Astrocyte (in vitro differentiated cells and primary cell): ENCODE measurements around the gene CD58. TPM values are rescaled to one million over a fixed set of nuclear protein-coding genes. Genes with fewer than 3 reads are reported as not detected.
A peak's percentile ranks its signal among the peaks of the same experiment; 100 is the strongest.

Experiments
- DNase-seq: peaks from one replicate; pipeline ENCODE4 v3.0.0-alpha.2; 2010; ENCODE audit warnings: low read depth
- FAIRE-seq: peaks from 2 replicates; lab custom pipeline; 2011; peaks lifted over from hg19 to GRCh38; lab: Jason Lieb, UNC
- H2AFZ ChIP-seq: 2 replicates; pipeline ENCODE4 v1.6.0; 2012; ENCODE audit warnings: low read depth, low read length, inconsistent platforms
- H3K27ac ChIP-seq: 2 replicates; pipeline ENCODE4 v1.5.1; 2011; ENCODE audit warnings: low read depth, low read length, inconsistent platforms
- H3K27me3 ChIP-seq: 2 replicates; pipeline ENCODE4 v1.6.0; 2011; ENCODE audit warnings: low read length, inconsistent platforms; ENCODE audit not compliant: insufficient read depth
- H3K36me3 ChIP-seq: 2 replicates; pipeline ENCODE4 v1.5.1; 2011; ENCODE audit warnings: low read length, inconsistent platforms; ENCODE audit not compliant: insufficient read depth
- H3K4me1 ChIP-seq: 2 replicates; pipeline ENCODE4 v1.5.1; 2011; ENCODE audit warnings: low read length, inconsistent platforms; ENCODE audit not compliant: insufficient read depth
- H3K4me2 ChIP-seq: 2 replicates; pipeline ENCODE4 v1.6.0; 2012; ENCODE audit warnings: low read length, inconsistent platforms
- H3K4me3 ChIP-seq: 2 replicates; pipeline ENCODE4 v1.5.1; 2011; ENCODE audit warnings: low read depth, mild to moderate bottlenecking, low read length, inconsistent platforms; ENCODE audit not compliant: insufficient read depth
- H3K79me2 ChIP-seq: 2 replicates; pipeline ENCODE4 v1.6.0; 2012; ENCODE audit warnings: mild to moderate bottlenecking, low read length, inconsistent platforms; ENCODE audit not compliant: insufficient read depth
- H3K9ac ChIP-seq: 2 replicates; pipeline ENCODE4 v1.6.0; 2012; ENCODE audit warnings: mild to moderate bottlenecking, low read length, inconsistent platforms
- H3K9me3 ChIP-seq: 2 replicates; pipeline ENCODE4 v1.5.1; 2012; ENCODE audit warnings: low read depth, mild to moderate bottlenecking, low read length, inconsistent platforms; ENCODE audit not compliant: insufficient read depth
- H4K20me1 ChIP-seq: 2 replicates; pipeline ENCODE4 v1.6.0; 2012; ENCODE audit warnings: low read length, inconsistent platforms; ENCODE audit not compliant: insufficient read depth
- H3K27ac Mint-ChIP-seq: one replicate; pipeline ENCODE4 v1.8.0; 2021; ENCODE audit warnings: mild to moderate bottlenecking, mixed read lengths; ENCODE audit not compliant: unreplicated experiment
- H3K27me3 Mint-ChIP-seq: one replicate; pipeline ENCODE4 v1.8.0; 2021; ENCODE audit warnings: low read depth, mixed read lengths; ENCODE audit not compliant: unreplicated experiment
- H3K36me3 Mint-ChIP-seq: one replicate; pipeline ENCODE4 v1.8.0; 2021; ENCODE audit warnings: low read depth, mixed read lengths; ENCODE audit not compliant: unreplicated experiment
- H3K4me1 Mint-ChIP-seq: one replicate; pipeline ENCODE4 v1.8.0; 2021; ENCODE audit warnings: low read depth, mixed read lengths; ENCODE audit not compliant: unreplicated experiment
- H3K4me3 Mint-ChIP-seq: one replicate; pipeline ENCODE4 v1.8.0; 2021; ENCODE audit warnings: mild to moderate bottlenecking, moderate library complexity, mixed read lengths; ENCODE audit not compliant: unreplicated experiment
- H3K9me3 Mint-ChIP-seq: one replicate; pipeline ENCODE4 v1.8.0; 2021; ENCODE audit warnings: mild to moderate bottlenecking, mixed read lengths; ENCODE audit not compliant: unreplicated experiment
- EZH2 ChIP-seq: IDR thresholded peaks from 2 replicates; pipeline ENCODE4 v1.6.1; 2012; ENCODE audit warnings: mild to moderate bottlenecking, low read length, inconsistent platforms; ENCODE audit not compliant: insufficient read depth
- total RNA-seq: library from RNA; stranded (reverse); gene quantifications from 2 replicates; pipeline ENCODE4 v1.2.1, GENCODE V29; 2021
- TF ChIP-seq, protein P1 (sequence below): IDR thresholded peaks from 2 replicates; pipeline ENCODE4 v1.5.1; 2011; ENCODE audit warnings: low read depth, mild to moderate bottlenecking, inconsistent platforms, low read length, moderate library complexity; ENCODE audit not compliant: insufficient read depth

CD58 gene
- total RNA-seq, 1 donor from 2014 or later: 13.0 TPM

DNA sequence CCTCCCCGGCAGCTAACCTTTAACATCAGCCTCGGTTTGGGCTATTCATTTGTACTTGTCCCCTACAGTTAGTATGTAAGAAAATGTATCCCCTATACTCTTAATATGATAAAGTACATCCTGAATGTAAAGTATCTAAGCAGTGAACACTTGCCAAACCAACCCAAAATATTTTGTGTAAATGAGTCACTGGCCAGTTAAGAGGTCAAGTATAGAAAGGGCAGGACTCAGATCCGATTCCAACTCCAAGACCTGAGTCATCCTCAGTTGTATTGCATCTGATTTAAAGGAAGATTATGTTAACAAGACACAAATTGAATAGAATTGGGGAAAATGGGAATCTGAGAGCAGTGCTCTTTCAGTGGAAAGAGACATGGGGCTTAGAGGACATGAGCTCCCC, 84.4 kb downstream of the CD58 start:
- Mint-ChIP-seq H3K27ac (no peak overlapping the region), H3K4me1 (peaks cover 31% of the 10 kb centered on the region), H3K27me3 (peaks cover 2% of the 10 kb centered on the region), H3K9me3 (peaks cover 6% of the 10 kb centered on the region), H3K36me3 (no peaks in the 10 kb centered on the region), H3K4me3 (no peak overlapping the region)
- no peak overlapping the region for H3K27ac ChIP-seq
- no peaks in the 10 kb centered on the region for H3K9me3 ChIP-seq
- H3K4me3 ChIP-seq: no peak overlapping the region
- no peaks in the 10 kb centered on the region for H3K36me3 ChIP-seq
- H4K20me1 ChIP-seq: no peaks in the 10 kb centered on the region
- H3K9ac ChIP-seq: no peak overlapping the region
- FAIRE-seq: no peak
- TF ChIP-seq, protein P1, sequence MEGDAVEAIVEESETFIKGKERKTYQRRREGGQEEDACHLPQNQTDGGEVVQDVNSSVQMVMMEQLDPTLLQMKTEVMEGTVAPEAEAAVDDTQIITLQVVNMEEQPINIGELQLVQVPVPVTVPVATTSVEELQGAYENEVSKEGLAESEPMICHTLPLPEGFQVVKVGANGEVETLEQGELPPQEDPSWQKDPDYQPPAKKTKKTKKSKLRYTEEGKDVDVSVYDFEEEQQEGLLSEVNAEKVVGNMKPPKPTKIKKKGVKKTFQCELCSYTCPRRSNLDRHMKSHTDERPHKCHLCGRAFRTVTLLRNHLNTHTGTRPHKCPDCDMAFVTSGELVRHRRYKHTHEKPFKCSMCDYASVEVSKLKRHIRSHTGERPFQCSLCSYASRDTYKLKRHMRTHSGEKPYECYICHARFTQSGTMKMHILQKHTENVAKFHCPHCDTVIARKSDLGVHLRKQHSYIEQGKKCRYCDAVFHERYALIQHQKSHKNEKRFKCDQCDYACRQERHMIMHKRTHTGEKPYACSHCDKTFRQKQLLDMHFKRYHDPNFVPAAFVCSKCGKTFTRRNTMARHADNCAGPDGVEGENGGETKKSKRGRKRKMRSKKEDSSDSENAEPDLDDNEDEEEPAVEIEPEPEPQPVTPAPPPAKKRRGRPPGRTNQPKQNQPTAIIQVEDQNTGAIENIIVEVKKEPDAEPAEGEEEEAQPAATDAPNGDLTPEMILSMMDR: no peak
- TF ChIP-seq EZH2: no peak
- H3K27me3 ChIP-seq: peaks cover 3% of the 10 kb centered on the region
- no peak overlapping the region for H2AFZ ChIP-seq
- no peaks in the 10 kb centered on the region for H3K79me2 ChIP-seq
- H3K4me1 ChIP-seq: peaks cover 25% of the 10 kb centered on the region
- DNase-seq: peak; percentile 79
- H3K4me2 ChIP-seq: peak overlapping the region; percentile 36

DNA sequence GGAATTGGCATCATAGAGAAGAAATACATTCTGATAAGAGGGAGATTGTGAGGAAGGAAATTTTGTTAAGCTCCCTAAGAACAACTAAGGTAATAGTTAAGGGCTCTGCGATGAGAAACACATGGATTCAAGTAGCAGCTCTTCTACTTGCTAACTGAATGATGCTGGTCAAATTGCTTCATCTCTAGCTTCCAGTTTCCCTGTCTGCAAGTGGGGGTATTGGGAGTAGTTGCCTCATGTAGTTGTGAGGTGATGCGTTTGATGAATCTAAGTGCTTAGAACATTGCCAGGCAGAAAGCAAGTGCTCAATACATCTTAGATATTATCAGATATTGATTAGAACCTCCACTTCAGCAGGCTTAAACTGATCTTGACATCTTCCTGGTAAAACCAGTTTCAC, 84.8 kb downstream of the CD58 start:
- H3K79me2 ChIP-seq: no peaks in the 10 kb centered on the region
- DNase-seq (no peak), FAIRE-seq (no peak)
- peaks cover 5% of the 10 kb centered on the region for H3K9me3 Mint-ChIP-seq
- no peak overlapping the region for H2AFZ ChIP-seq
- H3K4me1 Mint-ChIP-seq: peaks cover 29% of the 10 kb centered on the region
- no peak overlapping the region for H3K4me3 Mint-ChIP-seq
- no peaks in the 10 kb centered on the region for H3K36me3 ChIP-seq
- peaks cover 3% of the 10 kb centered on the region for H3K27me3 ChIP-seq
- H3K4me2 ChIP-seq: peak overlapping the region; percentile 36
- H3K9me3 ChIP-seq: no peaks in the 10 kb centered on the region
- no peak overlapping the region for H3K9ac ChIP-seq
- H3K4me1 ChIP-seq: peaks cover 25% of the 10 kb centered on the region
- TF ChIP-seq, protein P1: no peak
- no peak for TF ChIP-seq EZH2
- no peak overlapping the region for H3K27ac Mint-ChIP-seq
- no peaks in the 10 kb centered on the region for H3K36me3 Mint-ChIP-seq
- no peak overlapping the region for H3K27ac ChIP-seq
- H4K20me1 ChIP-seq: no peaks in the 10 kb centered on the region
- no peak overlapping the region for H3K4me3 ChIP-seq
- H3K27me3 Mint-ChIP-seq: peaks cover 2% of the 10 kb centered on the region

DNA sequence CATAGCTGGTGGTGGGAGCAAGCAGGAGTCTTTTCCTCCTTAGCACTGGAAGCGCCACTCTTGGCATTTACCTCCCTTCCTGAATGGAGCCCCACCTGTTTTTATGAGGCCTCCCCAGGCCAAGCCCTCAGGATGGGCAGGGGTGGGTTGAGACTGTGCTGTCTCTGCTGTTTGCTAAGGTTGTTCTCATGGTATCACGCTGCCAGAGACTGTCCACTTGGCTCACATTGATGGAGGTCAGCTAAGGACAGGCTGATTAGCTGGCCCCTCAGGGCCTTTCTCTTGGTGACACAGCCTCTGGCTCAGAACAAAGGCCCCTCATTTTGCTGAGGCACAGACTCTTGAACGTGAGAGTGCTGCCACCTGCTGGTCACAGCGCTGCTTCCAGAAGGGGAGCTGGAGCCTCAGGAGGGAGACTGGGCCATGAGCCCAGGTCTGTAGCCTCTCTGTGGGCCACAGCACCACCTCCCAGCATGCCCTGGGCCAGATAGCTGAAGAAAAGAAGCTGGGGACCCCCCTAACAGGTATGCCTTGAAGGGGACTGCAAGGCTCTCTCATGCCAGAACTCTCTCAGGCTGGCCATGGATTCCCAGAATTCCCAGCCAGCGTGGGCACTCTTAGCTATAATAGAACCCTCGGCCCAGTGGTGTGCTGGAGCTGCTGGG, 85.6 kb downstream of the CD58 start:
- TF ChIP-seq EZH2: no peak
- TF ChIP-seq, protein P1: peak; percentile 82
- H3K9me3 Mint-ChIP-seq: peaks cover 2% of the 10 kb centered on the region
- no peaks in the 10 kb centered on the region for H4K20me1 ChIP-seq
- H3K36me3 ChIP-seq: no peaks in the 10 kb centered on the region
- H2AFZ ChIP-seq: peak overlapping the region; percentile 62
- peaks cover 25% of the 10 kb centered on the region for H3K4me1 ChIP-seq
- no peak overlapping the region for H3K4me2 ChIP-seq
- H3K9me3 ChIP-seq: no peaks in the 10 kb centered on the region
- H3K4me1 Mint-ChIP-seq: peaks cover 26% of the 10 kb centered on the region
- no peak overlapping the region for H3K9ac ChIP-seq
- no peak overlapping the region for H3K4me3 ChIP-seq
- no peaks in the 10 kb centered on the region for H3K36me3 Mint-ChIP-seq
- H3K79me2 ChIP-seq: no peaks in the 10 kb centered on the region
- no peak overlapping the region for H3K27ac Mint-ChIP-seq
- H3K27me3 Mint-ChIP-seq: peaks cover 2% of the 10 kb centered on the region
- H3K4me3 Mint-ChIP-seq: no peak overlapping the region
- H3K27ac ChIP-seq: no peak overlapping the region
- no peak for FAIRE-seq
- peaks cover 3% of the 10 kb centered on the region for H3K27me3 ChIP-seq
- peak; percentile 58 for DNase-seq
